Neural cell (in vitro differentiated cells): ENCODE results near the gene PTGER3. TPM values are rescaled to one million over a fixed set of nuclear protein-coding genes. Genes with fewer than 3 reads are reported as not detected.

Source experiments
- H2AFZ ChIP-seq: fragments of 200-600, 300-800 bp; sonication (generic), shearing (Covaris generic); 2 replicates; pipeline ENCODE4 v1.6.0; 2014; ENCODE audit warnings: low read depth, mild to moderate bottlenecking, antibody characterized with exemption, low read length, moderate library complexity
- H3F3A ChIP-seq: fragments of 200-600 bp; shearing (Covaris generic); 2 replicates; pipeline ENCODE4 v1.6.1; 2016; ENCODE audit warnings: mild to moderate bottlenecking, moderate library complexity, mixed read lengths, antibody characterized with exemption, low read length; ENCODE audit not compliant: insufficient read depth, poor library complexity, severe bottlenecking
- H3K27ac ChIP-seq: fragments of 200-600, 300-800 bp; sonication (generic), shearing (Covaris generic); 2 replicates; pipeline ENCODE4 v1.5.1; 2014; ENCODE audit warnings: mild to moderate bottlenecking, low read length, moderate library complexity
- H3K27me3 ChIP-seq: fragments of 300-800, 200-600 bp; sonication (generic), shearing (Covaris generic); 2 replicates; pipeline ENCODE4 v1.6.0; 2014; ENCODE audit warnings: mild to moderate bottlenecking, low read depth, low read length, moderate library complexity; ENCODE audit not compliant: insufficient read depth
- H3K36me3 ChIP-seq: fragments of 300-800, 200-600 bp; sonication (generic), shearing (Covaris generic); 2 replicates; pipeline ENCODE4 v1.5.1; 2014; ENCODE audit warnings: mild to moderate bottlenecking, antibody characterized with exemption, low read length, moderate library complexity; ENCODE audit not compliant: insufficient read depth
- H3K4me2 ChIP-seq: fragments of 300-800, 200-600 bp; sonication (generic), shearing (Covaris generic); 2 replicates; pipeline ENCODE4 v1.6.0; 2014; ENCODE audit warnings: mild to moderate bottlenecking, low read length
- H3K4me3 ChIP-seq: fragments of 300-800, 200-600 bp; sonication (generic), shearing (Covaris generic); 2 replicates; pipeline ENCODE4 v1.5.1; 2014; ENCODE audit warnings: mild to moderate bottlenecking, low read length, moderate library complexity
- H3K79me2 ChIP-seq: fragments of 200-600 bp; shearing (Covaris generic); replicated peaks from 2 replicates; pipeline ENCODE4 v1.6.0; 2014; ENCODE audit warnings: mild to moderate bottlenecking, low read length, moderate library complexity; ENCODE audit not compliant: insufficient read depth
- H3K9ac ChIP-seq: fragments of 300-800, 200-600 bp; sonication (generic), shearing (Covaris generic); 2 replicates; pipeline ENCODE4 v1.6.1; 2016; ENCODE audit warnings: mild to moderate bottlenecking, low read length, mixed read lengths
- H3K9me2 ChIP-seq: fragments of 200-600 bp; shearing (Covaris generic); 2 replicates; pipeline ENCODE4 v1.6.1; 2016; ENCODE audit warnings: mild to moderate bottlenecking, low read length, mixed read lengths; ENCODE audit not compliant: insufficient read depth
- H3K9me3 ChIP-seq: fragments of 200-600, 300-800 bp; sonication (generic), shearing (Covaris generic); 2 replicates; pipeline ENCODE4 v1.6.1; 2016; ENCODE audit warnings: mild to moderate bottlenecking, mixed run types, low read length, moderate library complexity, mixed read lengths
- H4K20me1 ChIP-seq: fragments of 200-600 bp; shearing (Covaris generic); 2 replicates; pipeline ENCODE4 v1.6.1; 2016; ENCODE audit warnings: mild to moderate bottlenecking, mixed run types; ENCODE audit not compliant: insufficient read depth
- CTCF ChIP-seq: fragments of 450-650 bp; IDR thresholded peaks from 2 replicates; pipeline ENCODE4 v1.5.1; 2014; ENCODE audit warnings: antibody characterized with exemption, mild to moderate bottlenecking, moderate library complexity; ENCODE audit not compliant: poor library complexity, severe bottlenecking
- EP300 ChIP-seq: fragments of 450-650 bp; conservative IDR thresholded peaks from 2 replicates; pipeline ENCODE4 v1.6.1; 2014; ENCODE audit warnings: antibody characterized with exemption, mild to moderate bottlenecking, moderate library complexity; ENCODE audit not compliant: poor library complexity, severe bottlenecking
- EZH2 ChIP-seq: fragments of 200-600, 300-800 bp; shearing (Covaris generic), sonication (generic); IDR thresholded peaks from 2 replicates; pipeline ENCODE4 v1.6.1; 2014; ENCODE audit warnings: antibody characterized with exemption, low read length, borderline replicate concordance, mild to moderate bottlenecking; ENCODE audit not compliant: insufficient read depth, poor library complexity, severe bottlenecking
- MXI1 ChIP-seq: fragments of 450-650 bp; conservative IDR thresholded peaks from 2 replicates; pipeline ENCODE4 v1.6.1; 2014; ENCODE audit warnings: antibody characterized with exemption, mild to moderate bottlenecking; ENCODE audit not compliant: poor library complexity, severe bottlenecking
- POLR2AphosphoS5 ChIP-seq: IDR thresholded peaks from 2 replicates; pipeline ENCODE4 v1.6.1; 2012
- RAD21 ChIP-seq: fragments of 450-650 bp; conservative IDR thresholded peaks from 2 replicates; pipeline ENCODE4 v1.6.1; 2014; ENCODE audit warnings: antibody characterized with exemption, mild to moderate bottlenecking, moderate library complexity
- REST ChIP-seq: IDR thresholded peaks from 2 replicates; pipeline ENCODE4 v1.6.1; 2012; ENCODE audit warnings: borderline replicate concordance
- SMC3 ChIP-seq: fragments of 450-650 bp; conservative IDR thresholded peaks from 2 replicates; pipeline ENCODE4 v1.6.1; 2014; ENCODE audit warnings: antibody characterized with exemption, mild to moderate bottlenecking, moderate library complexity; ENCODE audit not compliant: poor library complexity
- TAF1 ChIP-seq: IDR thresholded peaks from 2 replicates; pipeline ENCODE4 v1.6.1; 2012; ENCODE audit warnings: low read depth
- polyA plus RNA-seq: library from polyadenylated mRNA; depleted of rRNA; stranded (reverse); fragments of >200 nt; gene quantifications from 2 replicates; pipeline ENCODE4 v1.2.3, GENCODE V29; 2014

Gene PTGER3
- polyA plus RNA-seq, 1 donor from 2014 or later: 1.7 TPM

GRCh38 chr1:70945676-70946075 is 101.9 kb downstream of the PTGER3 start:
- Histone ChIP-seq H3K79me2 (no peaks in the 10 kb centered on the region), H3K36me3 (no peaks in the 10 kb centered on the region), H3K27me3 (no peaks in the 10 kb centered on the region), H3K27ac (no peak overlapping the region), H3F3A (no peaks in the 10 kb centered on the region), H3K4me3 (no peak overlapping the region), H3K4me2 (no peak overlapping the region), H3K9me3 (no peaks in the 10 kb centered on the region), H3K9me2 (no peaks in the 10 kb centered on the region), H4K20me1 (no peaks in the 10 kb centered on the region), H3K9ac (no peak overlapping the region), H2AFZ (no peak overlapping the region)
- TF ChIP-seq REST: no peak
- TF ChIP-seq RAD21: no peak
- no peak for TF ChIP-seq TAF1
- TF ChIP-seq CTCF: no peak
- no peak for TF ChIP-seq EZH2
- no peak for TF ChIP-seq MXI1

- Histone ChIP-seq H3K9me3 (no peaks in the 10 kb centered on the region), H3K79me2 (no peaks in the 10 kb centered on the region), H3K27ac (no peak overlapping the region), H4K20me1 (no peaks in the 10 kb centered on the region), H3K27me3 (no peaks in the 10 kb centered on the region), H3K36me3 (no peaks in the 10 kb centered on the region), H3K9me2 (no peaks in the 10 kb centered on the region), H2AFZ (no peak overlapping the region), H3K4me3 (no peak overlapping the region), H3K4me2 (no peak overlapping the region), H3K9ac (no peak overlapping the region), H3F3A (no peaks in the 10 kb centered on the region)
- TF ChIP-seq EP300: no peak
- no peak for TF ChIP-seq RAD21
These were observed 102.4 kb downstream of the PTGER3 start for GRCh38 chr1:70945251-70945650.

GRCh38 chr1:70941563-70941962 is 106.1 kb downstream of the PTGER3 start:
- no peak overlapping the region for H3K27ac ChIP-seq
- H3F3A ChIP-seq: no peaks in the 10 kb centered on the region
- H3K9ac ChIP-seq: no peak overlapping the region
- H3K79me2 ChIP-seq: no peaks in the 10 kb centered on the region
- no peaks in the 10 kb centered on the region for H3K36me3 ChIP-seq
- no peaks in the 10 kb centered on the region for H4K20me1 ChIP-seq
- H3K27me3 ChIP-seq: no peaks in the 10 kb centered on the region
- no peak overlapping the region for H2AFZ ChIP-seq
- H3K4me3 ChIP-seq: no peak overlapping the region
- no peak overlapping the region for H3K4me2 ChIP-seq
- TF ChIP-seq RAD21 (no peak), MXI1 (no peak), EZH2 (no peak), REST (no peak), EP300 (no peak), SMC3 (no peak), POLR2AphosphoS5 (no peak), TAF1 (no peak), CTCF (no peak)
- H3K9me3 ChIP-seq: no peaks in the 10 kb centered on the region
- no peaks in the 10 kb centered on the region for H3K9me2 ChIP-seq
